Endothelial cell of umbilical vein (primary cell): ENCODE measurements around the gene CFAP65. TPM values are rescaled to one million over a fixed set of nuclear protein-coding genes. Genes with fewer than 3 reads are reported as not detected.

ENCODE experiments used
- BruUV-seq: library from RNA; stranded (reverse); fragments of 400-500 nt; replicated peaks from 2 replicates; lab custom pipeline; 2021; lab: Mats Ljungman, UMichigan
- CTCF ChIA-PET: fragments of 300-600, 350-600 bp; sonication (Branson Sonifier 250); formaldehyde crosslinking; loops from one replicate; lab custom pipeline; 2021; ENCODE audit warnings: antibody characterized with exemption, inconsistent platforms; lab: Charles Lee
- POLR2A ChIA-PET: fragments of 300-600, 350-600 bp; sonication (Branson Sonifier 250); formaldehyde crosslinking; loops from one replicate; lab custom pipeline; 2021; ENCODE audit warnings: antibody characterized with exemption, inconsistent platforms; lab: Charles Lee
- DNase-seq: peaks from one replicate; pipeline ENCODE4 v3.0.0-alpha.2; 2011; ENCODE audit warnings: low read depth, low spot score
- FAIRE-seq: peaks from 2 replicates; lab custom pipeline; 2011; peaks lifted over from hg19 to GRCh38; lab: Jason Lieb, UNC
- H2AFZ ChIP-seq: 2 replicates; pipeline ENCODE4 v1.6.0; 2012; ENCODE audit warnings: low read depth, low read length, control low read depth, inconsistent platforms
- H3K27ac ChIP-seq: 2 replicates; pipeline ENCODE4 v1.5.1; 2011; ENCODE audit warnings: low read depth, mild to moderate bottlenecking, control low read depth, low read length, moderate library complexity; ENCODE audit not compliant: insufficient read depth
- H3K27me3 ChIP-seq, 2 experiments: 2 replicates each; pipeline versions ENCODE4 v1.6.0 to v1.6.1; 2011; ENCODE audit warnings: low read length in 2 of 2, mixed read lengths in 1 of 2; ENCODE audit not compliant: control insufficient read depth in 2 of 2, insufficient read depth in 2 of 2
- H3K36me3 ChIP-seq, 2 experiments: 2 replicates in 1 of 2; 3 replicates in 1 of 2; pipeline ENCODE4 v1.5.1; 2011; ENCODE audit warnings: low read length in 2 of 2, mild to moderate bottlenecking in 1 of 2, moderate library complexity in 1 of 2; ENCODE audit not compliant: control insufficient read depth in 2 of 2, insufficient read depth in 2 of 2; ENCODE audit errors: extremely low read depth in 1 of 2
- H3K4me1 ChIP-seq: 3 replicates; pipeline ENCODE4 v1.5.1; 2011; ENCODE audit warnings: mild to moderate bottlenecking, low read length; ENCODE audit not compliant: control insufficient read depth, insufficient read depth; ENCODE audit errors: extremely low read depth
- H3K4me2 ChIP-seq: 2 replicates; pipeline ENCODE4 v1.6.1; 2011; ENCODE audit warnings: low read length, control low read depth, mixed read lengths; ENCODE audit not compliant: insufficient read depth
- H3K4me3 ChIP-seq, 3 experiments: fragments of 200-600 bp in 1 of 3; sonication (generic), shearing (Covaris generic) in 1 of 3; replicated peaks in 1 of 3; 2 replicates each; pipeline ENCODE4 v1.5.1; 2011 to 2016; ENCODE audit warnings: control low read depth in 3 of 3, low read length in 3 of 3, mild to moderate bottlenecking in 2 of 3, inconsistent platforms in 1 of 3, low read depth in 1 of 3, moderate library complexity in 1 of 3; ENCODE audit not compliant: insufficient read depth in 1 of 3
- H3K79me2 ChIP-seq: 2 replicates; pipeline ENCODE4 v1.6.0; 2012; ENCODE audit warnings: low read length, inconsistent platforms; ENCODE audit not compliant: control insufficient read depth, insufficient read depth
- H3K9ac ChIP-seq: replicated peaks from 2 replicates; pipeline ENCODE3; 2011; ENCODE audit warnings: low read length, control low read depth; ENCODE audit not compliant: insufficient read depth; ENCODE audit errors: extremely low read depth
- H3K9me1 ChIP-seq: replicated peaks from 3 replicates; pipeline ENCODE4 v1.6.0; 2011; ENCODE audit warnings: mild to moderate bottlenecking, low read length; ENCODE audit not compliant: control insufficient read depth, insufficient read depth; ENCODE audit errors: extremely low read depth
- H3K9me3 ChIP-seq: replicated peaks from 2 replicates; pipeline ENCODE4 v1.5.1; 2012; ENCODE audit warnings: low read length, inconsistent platforms; ENCODE audit not compliant: control insufficient read depth, insufficient read depth
- H4K20me1 ChIP-seq: replicated peaks from 2 replicates; pipeline ENCODE3; 2011; ENCODE audit warnings: mild to moderate bottlenecking, low read length; ENCODE audit not compliant: control insufficient read depth, insufficient read depth; ENCODE audit errors: extremely low read depth
- CTCF ChIP-seq, 2 donors: IDR thresholded peaks; 1 replicate in 1 of 2; 2 replicates in 1 of 2; pipeline ENCODE4 v1.5.1; 2011; ENCODE audit warnings: low read length in 2 of 2, mild to moderate bottlenecking in 2 of 2, moderate library complexity in 2 of 2, control low read depth in 1 of 2, inconsistent platforms in 1 of 2, low read depth in 1 of 2; ENCODE audit not compliant: insufficient read depth in 1 of 2; ENCODE audit errors: extremely low read depth in 1 of 2
- EZH2 ChIP-seq: IDR thresholded peaks from 2 replicates; pipeline ENCODE4 v1.6.1; 2012; ENCODE audit warnings: borderline replicate concordance, low read depth, mild to moderate bottlenecking, moderate library complexity, low read length, inconsistent platforms; ENCODE audit not compliant: severe bottlenecking
- FOS ChIP-seq: IDR thresholded peaks from 2 replicates; pipeline ENCODE4 v1.6.1; 2011; ENCODE audit warnings: mild to moderate bottlenecking, low read length, moderate library complexity, borderline replicate concordance; ENCODE audit not compliant: insufficient read depth
- GATA2 ChIP-seq: IDR thresholded peaks from 2 replicates; pipeline ENCODE4 v1.7.0; 2011; ENCODE audit warnings: low read depth, mild to moderate bottlenecking, moderate library complexity, mixed read lengths, low read length; ENCODE audit not compliant: insufficient read length, insufficient read depth
- JUN ChIP-seq: IDR thresholded peaks from 2 replicates; pipeline ENCODE4 v1.6.1; 2011; ENCODE audit warnings: borderline replicate concordance, low read depth; ENCODE audit not compliant: insufficient read length, insufficient read depth
- MAX ChIP-seq: IDR thresholded peaks from 2 replicates; pipeline ENCODE4 v1.6.1; 2011; ENCODE audit not compliant: insufficient read depth, insufficient read length
- MYC ChIP-seq: IDR thresholded peaks from one replicate; pipeline ENCODE4 v1.6.1; 2011; ENCODE audit warnings: mild to moderate bottlenecking, low read depth, low read length
- POLR2A ChIP-seq: IDR thresholded peaks from 2 replicates; pipeline ENCODE4 v1.6.1; 2012; ENCODE audit warnings: low read depth, mild to moderate bottlenecking, control low read depth, low read length
- POLR2AphosphoS5 ChIP-seq: IDR thresholded peaks from 2 replicates; pipeline ENCODE4 v1.6.1; 2012; ENCODE audit warnings: low read depth, mild to moderate bottlenecking, control low read depth, low read length, moderate library complexity; ENCODE audit not compliant: insufficient read depth
- dilution Hi-C: fragments of 300-500 bp; cut with MboI; formaldehyde crosslinking; loops from one replicate; pipeline ENCODE4 v1.15.0; 2019; ENCODE audit warnings: low sequenced_read_pairs; ENCODE audit not compliant: extremely low pct_ligation_motif_present
- intact Hi-C: fragments of 100-400 bp; cut with micrococcal nuclease; formaldehyde crosslinking; loops from one replicate; pipeline ENCODE4 v1.10.0; 2022
- polyA plus RNA-seq, 4 experiments: library from polyadenylated mRNA; depleted of rRNA in 3 of 4; stranded (reverse) in 3 of 4; unstranded in 1 of 4; fragments of >200 nt; gene quantifications; 2 replicates each; pipeline versions ENCODE4 v1.2.1 to v1.2.3, GENCODE V29; 2011 to 2012; ENCODE audit warnings: missing spikeins in 1 of 4
- total RNA-seq: library from RNA; stranded (reverse); gene quantifications from 2 replicates; pipeline ENCODE4 v1.2.3, GENCODE V29; 2021

Gene CFAP65
- total and polyA plus RNA-seq, 2 donors (not counting 3 experiments of a cell fraction or from before 2014, with no cell fraction given): 0.03 TPM; not detected in 1

- Histone ChIP-seq H3K9me3 (no peaks in the 10 kb centered on the region), H3K27ac (no peak overlapping the region), H3K79me2 (no peaks in the 10 kb centered on the region), H4K20me1 (no peaks in the 10 kb centered on the region), H3K27me3 (peaks cover 0 to 4% of the 10 kb centered on the region in 2 experiments), H3K4me1 (no peaks in the 10 kb centered on the region), H3K9ac (no peak overlapping the region), H3K36me3 (no peaks in the 10 kb centered on the region), H3K4me3 (no peak overlapping the region), H3K9me1 (no peaks in the 10 kb centered on the region), H2AFZ (no peak overlapping the region), H3K4me2 (no peak overlapping the region)
- dilution Hi-C loops: no loop called here
- no TSS peak for BruUV-seq
- CTCF ChIA-PET: interaction anchor here (1.4 to 2.9 kb wide), 3 partner anchors 13 to 37 kb away, joined by 3 to 17 read pairs (median 8); no protein-coding TSS in a partner anchor
- FAIRE-seq (no peak), DNase-seq (no peak)
- no peak for TF ChIP-seq JUN
- TF ChIP-seq GATA2: no peak
- no peak for TF ChIP-seq POLR2A
- no peak for TF ChIP-seq CTCF (IDR thresholded peaks at IDR 0.05; ENCODE audit: extremely low read depth in 1 of 2, insufficient read depth in 1 of 2, low read depth in 1 of 2, low read length in 2 of 2)
- TF ChIP-seq MYC: no peak
- TF ChIP-seq MAX: no peak
- no peak for TF ChIP-seq POLR2AphosphoS5
- TF ChIP-seq FOS: no peak
- TF ChIP-seq EZH2: no peak
- intact Hi-C loops: no loop called here
- POLR2A ChIA-PET: no interaction called here
Measured at GRCh38 chr2:219016721-219017120, 24.6 kb downstream of the CFAP65 start.
